ENCODE results near the gene ZBTB22.
"Not testable (repeated sequence)": the region's sequence is repeated elsewhere in the genome, so short reads cannot be mapped to it uniquely, and the experiment has no call there.

The ZBTB22 gene

DNA sequence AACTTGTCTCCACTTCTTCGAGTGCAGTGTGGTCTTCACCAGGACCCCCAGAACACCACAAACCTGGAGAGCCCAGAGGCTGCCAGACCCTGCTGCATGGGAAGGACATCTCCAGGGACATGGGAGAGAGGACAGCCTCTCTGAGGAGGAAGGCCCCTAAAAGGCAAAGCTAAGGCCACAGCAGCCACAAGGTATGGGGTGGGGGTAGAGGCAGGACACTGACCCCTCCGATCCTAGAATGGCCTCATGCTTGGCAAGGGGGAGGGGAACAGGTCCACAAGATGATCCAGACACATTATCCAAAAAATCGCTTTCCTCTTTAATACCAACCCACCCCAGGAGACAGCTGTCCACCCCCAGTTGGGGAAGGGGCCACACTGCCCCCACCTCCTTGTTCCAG lies 38.7 kb downstream of the ZBTB22 start:
- TF ChIP-seq, protein P1, sequence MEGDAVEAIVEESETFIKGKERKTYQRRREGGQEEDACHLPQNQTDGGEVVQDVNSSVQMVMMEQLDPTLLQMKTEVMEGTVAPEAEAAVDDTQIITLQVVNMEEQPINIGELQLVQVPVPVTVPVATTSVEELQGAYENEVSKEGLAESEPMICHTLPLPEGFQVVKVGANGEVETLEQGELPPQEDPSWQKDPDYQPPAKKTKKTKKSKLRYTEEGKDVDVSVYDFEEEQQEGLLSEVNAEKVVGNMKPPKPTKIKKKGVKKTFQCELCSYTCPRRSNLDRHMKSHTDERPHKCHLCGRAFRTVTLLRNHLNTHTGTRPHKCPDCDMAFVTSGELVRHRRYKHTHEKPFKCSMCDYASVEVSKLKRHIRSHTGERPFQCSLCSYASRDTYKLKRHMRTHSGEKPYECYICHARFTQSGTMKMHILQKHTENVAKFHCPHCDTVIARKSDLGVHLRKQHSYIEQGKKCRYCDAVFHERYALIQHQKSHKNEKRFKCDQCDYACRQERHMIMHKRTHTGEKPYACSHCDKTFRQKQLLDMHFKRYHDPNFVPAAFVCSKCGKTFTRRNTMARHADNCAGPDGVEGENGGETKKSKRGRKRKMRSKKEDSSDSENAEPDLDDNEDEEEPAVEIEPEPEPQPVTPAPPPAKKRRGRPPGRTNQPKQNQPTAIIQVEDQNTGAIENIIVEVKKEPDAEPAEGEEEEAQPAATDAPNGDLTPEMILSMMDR (IDR thresholded peaks at IDR 0.05; ENCODE audit: low read depth, low read length), result no peak
- no peak for DNase-seq (ENCODE audit: extremely low read depth, low read depth)

DNA sequence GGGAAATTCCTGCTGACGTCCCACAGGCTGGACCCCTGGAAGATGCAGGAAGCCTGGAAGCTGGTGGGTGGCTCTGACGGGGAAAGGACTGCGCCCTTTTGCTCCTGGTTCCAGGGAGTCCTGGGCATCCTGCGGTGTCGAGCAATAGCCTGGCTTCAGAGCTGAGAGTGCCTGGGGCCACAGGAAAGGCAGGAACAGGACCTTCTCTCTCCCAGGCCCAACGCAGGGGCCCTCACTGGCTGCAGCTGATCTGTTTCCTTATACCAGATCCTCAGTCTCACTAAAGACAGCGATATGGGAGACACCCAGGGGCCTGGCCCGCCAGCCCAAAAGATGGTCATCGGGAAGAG lies 39.2 kb downstream of the ZBTB22 start:
- DNase-seq (ENCODE audit: extremely low read depth, low read depth), result no peak

DNA sequence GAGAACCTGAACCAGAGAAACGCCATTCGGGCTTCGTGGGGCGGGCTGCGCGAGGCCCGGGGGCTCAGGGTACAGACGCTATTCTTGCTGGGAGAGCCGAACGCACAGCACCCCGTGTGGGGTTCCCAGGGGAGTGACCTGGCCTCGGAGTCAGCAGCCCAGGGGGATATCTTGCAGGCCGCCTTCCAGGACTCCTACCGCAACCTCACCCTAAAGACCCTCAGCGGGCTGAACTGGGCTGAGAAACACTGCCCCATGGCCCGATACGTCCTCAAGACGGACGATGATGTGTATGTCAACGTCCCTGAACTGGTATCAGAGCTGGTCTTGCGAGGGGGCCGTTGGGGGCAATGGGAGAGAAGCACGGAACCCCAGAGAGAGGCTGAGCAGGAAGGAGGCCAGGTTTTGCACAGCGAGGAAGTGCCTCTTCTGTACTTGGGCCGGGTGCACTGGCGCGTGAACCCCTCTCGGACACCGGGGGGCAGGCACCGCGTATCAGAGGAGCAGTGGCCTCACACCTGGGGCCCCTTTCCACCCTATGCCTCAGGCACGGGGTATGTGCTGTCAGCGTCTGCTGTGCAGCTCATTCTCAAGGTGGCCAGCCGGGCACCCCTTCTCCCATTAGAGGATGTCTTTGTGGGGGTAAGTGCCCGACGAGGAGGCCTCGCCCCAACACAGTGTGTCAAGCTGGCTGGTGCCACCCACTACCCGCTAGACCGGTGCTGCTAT lies 39.7 kb downstream of the ZBTB22 start:
- DNase-seq (ENCODE audit: extremely low read depth, low read depth), result no peak
- TF ChIP-seq, protein P1 (IDR thresholded peaks at IDR 0.05; ENCODE audit: low read depth, low read length), result no peak

More for the DNA sequence above, 39.2 kb downstream of the ZBTB22 start:
- TF ChIP-seq, protein P1 (IDR thresholded peaks at IDR 0.05; ENCODE audit: low read depth, low read length), result no peak

DNA sequence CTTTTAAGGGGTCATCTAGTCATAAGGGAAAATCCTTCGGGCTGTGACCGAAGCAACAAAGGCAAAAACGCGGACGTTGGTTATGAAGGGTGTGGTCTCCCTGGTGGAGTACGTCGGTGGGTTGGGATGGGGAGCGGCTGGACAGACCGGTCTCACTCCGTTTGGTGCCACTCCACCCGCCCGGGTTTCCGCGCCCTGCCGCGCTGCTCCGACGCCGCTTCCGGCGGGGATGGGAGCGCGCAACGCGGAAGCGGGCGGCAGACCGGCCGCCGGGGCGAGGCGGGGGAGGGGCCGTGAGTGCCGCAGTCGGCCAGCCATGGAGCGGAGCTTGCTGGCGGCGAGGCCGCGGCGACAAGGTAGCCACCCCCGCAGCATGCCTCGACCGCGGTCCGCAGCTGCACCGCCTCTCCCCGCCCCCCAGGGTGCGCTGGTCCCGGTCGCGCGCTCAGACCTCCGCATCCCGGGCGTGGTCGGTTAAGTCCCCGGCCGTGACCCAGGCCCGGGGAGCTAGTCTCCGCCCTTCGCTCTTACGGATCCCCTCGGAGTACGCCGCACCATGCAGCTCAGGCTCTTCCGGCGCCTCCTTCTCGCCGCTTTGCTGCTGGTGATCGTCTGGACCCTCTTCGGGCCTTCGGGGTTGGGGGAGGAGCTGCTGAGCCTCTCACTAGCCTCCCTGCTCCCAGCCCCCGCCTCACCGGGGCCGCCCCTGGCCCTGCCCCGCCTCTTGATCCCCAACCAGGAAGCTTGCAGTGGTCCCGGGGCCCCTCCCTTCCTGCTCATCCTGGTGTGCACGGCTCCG lies 40.5 kb downstream of the ZBTB22 start, which contains the start of gene B3GALT4:
Gene B3GALT4, plus strand, starts transcription at position 260 of the 799 bp plus-strand sequence. Its CDS starts 297 bp downstream, at position 557.
- TF ChIP-seq, protein P1 (IDR thresholded peaks at IDR 0.05; ENCODE audit: low read depth, low read length), result peak; percentile 30
- no peak for DNase-seq (ENCODE audit: extremely low read depth, low read depth)

DNA sequence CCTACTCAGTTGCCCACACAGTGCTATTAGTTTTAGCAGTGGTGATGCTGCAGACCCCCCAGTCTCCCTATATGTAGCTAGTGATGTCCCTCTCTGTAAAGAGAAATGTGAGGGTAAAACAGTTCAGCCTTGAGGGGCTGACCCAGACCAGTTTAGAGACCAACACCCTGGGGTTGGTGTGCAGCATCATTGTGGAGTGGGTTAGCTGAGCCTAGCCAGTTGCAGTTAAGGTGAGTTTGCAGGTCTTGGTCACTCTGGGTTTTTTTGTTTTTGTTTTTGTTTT lies 41.0 kb downstream of the ZBTB22 start:
- TF ChIP-seq, protein P1 (IDR thresholded peaks at IDR 0.05; ENCODE audit: low read depth, low read length), result no peak
- DNase-seq (ENCODE audit: extremely low read depth, low read depth), result no peak

DNA sequence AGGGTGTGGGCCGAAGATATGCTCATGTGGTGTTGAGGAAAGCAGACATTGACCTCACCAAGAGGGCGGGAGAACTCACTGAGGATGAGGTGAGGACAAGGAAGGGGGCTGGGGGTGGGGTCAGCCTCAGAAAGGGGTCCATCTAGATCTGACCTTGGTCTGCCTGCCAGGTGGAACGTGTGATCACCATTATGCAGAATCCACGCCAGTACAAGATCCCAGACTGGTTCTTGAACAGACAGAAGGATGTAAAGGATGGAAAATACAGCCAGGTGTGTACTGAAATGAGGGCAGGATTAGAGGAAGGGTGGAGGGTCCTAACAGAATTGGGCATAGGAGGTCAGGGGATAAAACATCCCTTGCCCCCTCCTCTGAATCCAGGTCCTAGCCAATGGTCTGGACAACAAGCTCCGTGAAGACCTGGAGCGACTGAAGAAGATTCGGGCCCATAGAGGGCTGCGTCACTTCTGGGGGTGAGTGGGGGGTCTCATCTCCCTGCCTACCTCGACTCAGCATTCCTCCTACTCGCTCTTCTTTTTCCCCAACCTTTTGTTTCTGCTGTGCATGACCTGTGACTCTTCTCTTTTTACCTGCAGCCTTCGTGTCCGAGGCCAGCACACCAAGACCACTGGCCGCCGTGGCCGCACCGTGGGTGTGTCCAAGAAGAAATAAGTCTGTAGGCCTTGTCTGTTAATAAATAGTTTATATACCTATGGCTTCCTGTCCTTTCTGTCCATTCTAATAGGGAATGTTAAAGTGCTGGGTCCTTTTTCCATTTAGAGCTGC lies 41.6 kb downstream of the ZBTB22 start:
- DNase-seq (ENCODE audit: extremely low read depth, low read depth), result not testable (repeated sequence)

DNA sequence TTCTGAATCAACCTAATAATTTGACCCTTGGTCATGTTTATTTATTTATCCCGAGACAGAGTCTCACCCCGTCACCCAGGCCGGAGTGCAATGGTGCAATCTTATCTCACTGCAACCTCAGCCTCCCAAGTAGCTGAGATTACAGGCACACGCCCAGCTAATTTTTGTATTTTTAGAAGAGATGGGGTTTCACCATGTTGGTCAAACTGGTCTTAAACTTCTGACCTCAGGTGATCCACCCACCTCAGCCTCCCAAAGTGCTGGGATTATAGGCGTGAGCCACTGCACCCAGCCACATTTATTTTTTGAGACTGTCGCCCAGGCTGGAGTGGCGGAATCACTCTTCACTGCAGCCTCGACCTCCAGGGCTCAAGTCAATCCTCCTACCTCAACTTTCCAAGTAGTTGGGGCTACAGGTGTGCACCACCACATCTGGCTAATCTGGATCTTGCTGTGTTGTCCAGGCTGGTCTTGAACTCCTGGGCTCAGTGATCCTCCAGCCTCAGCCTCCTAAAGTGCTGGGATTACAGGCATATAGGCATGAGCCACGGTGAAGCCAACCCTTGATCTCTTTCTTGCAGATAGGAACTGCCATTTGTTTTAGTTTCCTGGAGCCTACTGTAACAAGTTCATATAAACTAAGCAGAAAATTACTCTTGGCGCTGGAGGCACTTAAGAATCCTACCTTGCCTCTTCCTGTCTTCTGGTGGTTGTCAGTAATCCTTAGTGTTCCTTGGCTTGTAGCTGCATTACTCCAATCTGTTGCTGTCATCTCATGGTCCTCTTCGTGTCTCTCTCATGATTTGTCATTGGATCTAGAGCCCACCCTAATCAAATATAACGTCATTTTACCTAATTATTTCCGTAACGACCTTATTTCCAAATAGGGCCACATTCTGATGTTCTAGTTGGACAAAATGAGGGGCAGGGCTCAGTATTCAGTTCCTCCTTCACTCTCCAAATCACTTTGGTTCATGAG lies 43.3 kb downstream of the ZBTB22 start:
- no peak for DNase-seq (ENCODE audit: extremely low read depth, low read depth)
- TF ChIP-seq, protein P1 (IDR thresholded peaks at IDR 0.05; ENCODE audit: low read depth, low read length), result no peak
